Measurements from ENCODE around the gene MYOM3.

Gene MYOM3

GRCh38 chr1:24111996-24112779 is at the start of gene MYOM3:
Gene MYOM3 (minus strand): TSS chr1:24112135. CDS start chr1:24108636, 3,499 bp downstream.
- DNase-seq = peak; percentile 32 to 43

DNA sequence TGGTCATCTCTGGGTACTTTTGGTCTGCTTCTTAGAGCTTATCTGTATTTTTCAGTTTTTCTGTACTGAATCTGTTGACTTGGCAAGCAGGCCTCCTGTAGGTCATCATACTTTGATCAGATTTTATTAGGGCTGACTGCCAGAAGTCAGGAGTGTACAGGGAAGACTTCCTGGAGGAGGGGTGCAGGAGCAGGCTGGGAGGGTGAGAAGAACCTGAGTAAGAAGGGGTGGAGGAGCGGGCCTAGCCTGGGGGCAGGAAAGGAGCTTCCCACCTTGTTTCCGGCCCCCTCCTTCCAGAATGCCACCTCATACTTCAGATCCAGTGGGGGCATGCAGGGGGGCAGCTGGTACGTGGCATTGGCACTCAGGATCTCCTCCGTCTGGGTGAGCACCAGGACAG is 49.3 kb upstream of the MYOM3 start:
- no peak for DNase-seq

DNA sequence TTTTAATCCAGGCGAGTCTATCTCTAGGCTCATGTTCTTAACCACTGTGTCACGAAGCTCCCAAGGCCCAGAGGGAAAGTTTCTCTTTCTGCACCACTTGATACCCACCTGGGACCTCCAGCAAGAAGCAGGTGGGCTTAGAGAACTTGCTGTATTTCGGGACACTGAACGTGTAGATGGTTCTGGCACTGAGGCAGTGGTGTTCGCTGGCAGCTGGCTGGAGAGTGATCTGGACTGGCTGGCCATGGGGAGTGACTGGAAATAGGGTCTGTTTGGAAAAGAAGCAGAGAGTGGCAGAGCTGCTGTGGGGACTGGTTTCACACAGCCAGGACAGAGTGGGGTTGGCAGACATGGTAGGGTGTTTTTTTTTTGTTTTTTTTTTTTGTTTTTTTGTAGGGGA is 47.4 kb upstream of the MYOM3 start:
- DNase-seq = no peak

GRCh38 chr1:24157918-24158481 is 46.1 kb upstream of the MYOM3 start:
- no peak for DNase-seq

DNA sequence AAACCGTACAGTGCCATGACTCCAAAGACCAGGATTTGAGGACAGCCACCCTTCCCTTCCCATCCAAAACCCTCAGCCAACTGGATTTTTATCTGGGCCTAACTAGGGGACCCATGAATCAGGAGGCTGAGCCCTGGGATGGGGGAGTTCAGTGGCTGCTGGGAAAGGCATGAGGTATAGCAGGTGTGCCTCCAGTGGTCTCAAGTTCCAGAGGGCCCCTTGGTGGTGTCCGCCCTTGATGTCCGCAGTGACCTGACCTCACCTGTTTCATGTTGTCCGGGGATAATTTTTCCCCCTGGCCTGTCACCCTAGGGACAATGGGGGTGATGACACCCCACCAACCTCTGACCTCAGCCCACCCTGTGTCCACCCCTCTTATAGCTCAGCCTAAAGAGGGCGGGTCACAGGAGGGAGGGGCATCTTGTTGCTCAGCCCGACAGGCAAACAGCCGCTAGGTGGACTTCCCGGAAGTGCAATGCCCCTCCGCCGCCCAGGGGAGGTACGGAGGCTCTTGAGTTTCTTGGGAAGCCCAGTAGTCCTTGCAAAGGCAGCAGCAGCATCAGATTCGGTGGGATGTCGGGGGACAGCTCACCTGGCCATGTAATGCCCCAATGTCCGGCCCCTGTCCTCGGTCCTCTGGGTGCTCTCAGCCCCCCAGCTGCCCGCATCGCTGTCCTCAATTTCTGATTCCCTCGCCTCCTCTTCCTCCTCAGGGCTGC is 44.8 kb upstream of the MYOM3 start:
- DNase-seq = no peak

GRCh38 chr1:24155011-24155782 is 43.3 kb upstream of the MYOM3 start:
- no peak for DNase-seq

- no peak for DNase-seq
Measured at GRCh38 chr1:24154215-24154614, 42.3 kb upstream of the MYOM3 start.

DNA sequence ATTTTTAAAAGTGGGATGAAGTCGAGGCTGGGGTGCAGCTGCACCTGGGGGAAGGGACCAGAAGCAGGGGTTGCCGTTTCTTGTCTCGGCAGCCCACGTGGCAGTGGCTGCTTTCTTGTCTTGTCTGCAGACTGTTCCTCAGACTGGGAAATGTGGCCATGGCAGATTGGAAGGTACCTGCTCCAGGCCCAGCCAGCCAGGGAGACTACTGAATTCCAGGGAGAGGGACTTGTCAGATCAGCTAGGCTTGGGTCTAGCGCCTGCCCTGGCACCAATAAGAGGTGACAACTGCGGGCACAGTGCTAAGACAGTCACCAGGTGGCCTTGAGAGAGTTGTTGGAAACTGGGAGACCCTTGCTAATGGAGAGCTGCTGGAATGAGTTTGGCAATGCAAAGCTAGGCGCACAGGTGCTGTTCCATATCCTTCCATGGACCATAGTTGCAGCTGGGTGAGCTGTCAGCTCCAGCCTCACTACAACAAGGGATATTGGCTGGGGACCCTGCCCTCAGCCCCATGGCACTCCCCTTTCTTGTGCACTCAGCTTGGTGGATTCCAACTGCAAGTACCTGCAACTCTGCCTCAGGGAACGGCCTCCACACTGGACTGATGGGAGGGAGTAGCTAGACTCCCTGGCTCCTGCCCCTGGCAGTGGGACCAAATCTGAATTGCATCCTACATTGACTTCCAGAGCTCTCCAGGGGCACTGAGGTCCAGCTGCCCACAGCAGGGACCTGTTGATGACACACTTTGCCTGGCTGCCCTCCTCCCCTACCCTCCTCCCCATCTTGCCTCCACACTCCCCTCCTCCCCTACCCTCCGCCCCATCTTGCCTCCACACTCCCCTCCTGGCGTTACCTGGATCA is 40.9 kb upstream of the MYOM3 start:
- DNase-seq = no peak

- DNase-seq = no peak
Measured at GRCh38 chr1:24151175-24151533, 39.2 kb upstream of the MYOM3 start.

GRCh38 chr1:24150234-24151174 is 38.6 kb upstream of the MYOM3 start:
- peak; percentile 82 to 85 for DNase-seq

- peak in 1 of 2 donors; percentile 27 for DNase-seq
Measured at GRCh38 chr1:24149866-24150233, 37.9 kb upstream of the MYOM3 start.

DNA sequence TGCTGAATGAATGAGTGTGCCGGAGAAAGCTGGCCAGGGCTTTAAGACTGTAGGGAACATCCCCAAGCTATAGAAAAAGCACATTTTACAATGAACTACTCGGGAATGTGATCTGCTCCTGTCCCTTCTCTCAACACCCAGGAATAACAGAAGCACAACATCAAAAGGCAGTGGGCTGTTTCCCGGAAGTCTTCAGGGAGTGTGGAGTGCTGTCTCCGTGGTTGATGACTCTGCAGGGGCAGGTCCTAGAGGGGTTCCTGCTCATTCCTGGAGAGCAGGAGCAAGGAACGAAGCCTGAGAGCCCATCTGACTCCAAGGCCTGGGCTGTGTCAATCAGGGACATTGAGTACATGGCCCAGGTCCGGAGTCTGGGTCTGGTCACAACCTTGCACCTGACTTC is 35.9 kb upstream of the MYOM3 start:
- DNase-seq = no peak

GRCh38 chr1:24147194-24147593 is 35.3 kb upstream of the MYOM3 start:
- no peak for DNase-seq

GRCh38 chr1:24142546-24143534 is 30.9 kb upstream of the MYOM3 start, which contains the start of gene IL22RA1:
Gene IL22RA1 (minus strand): TSS chr1:24143140. CDS start chr1:24143082, 58 bp downstream.
- no peak for DNase-seq

- DNase-seq = no peak
Measured at GRCh38 chr1:24141311-24141997, 29.5 kb upstream of the MYOM3 start.

DNA sequence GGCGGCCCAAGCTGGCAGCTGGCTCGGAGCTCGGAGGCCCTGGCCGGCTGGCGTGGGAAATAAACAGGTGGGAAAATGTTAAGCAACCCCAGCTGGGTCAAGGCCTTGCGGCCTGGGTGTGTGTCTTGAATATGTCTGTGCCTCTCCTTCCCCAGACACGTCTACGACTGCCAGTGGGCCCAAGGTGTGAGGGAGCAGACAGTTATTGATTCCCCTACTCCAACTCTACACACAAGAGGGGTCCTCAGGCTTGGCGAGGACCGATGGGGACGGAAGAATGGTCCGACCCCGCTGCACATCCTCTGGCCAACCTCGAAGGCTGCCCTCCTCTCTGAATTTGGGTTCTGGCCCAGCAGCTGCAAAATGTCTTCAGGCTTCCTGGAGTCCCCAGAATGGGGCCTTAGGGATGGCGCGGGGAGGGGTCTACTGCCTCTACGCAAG is 28.8 kb upstream of the MYOM3 start:
- DNase-seq = no peak

- DNase-seq = no peak
Measured at GRCh38 chr1:24139841-24140425, 28.0 kb upstream of the MYOM3 start.

DNA sequence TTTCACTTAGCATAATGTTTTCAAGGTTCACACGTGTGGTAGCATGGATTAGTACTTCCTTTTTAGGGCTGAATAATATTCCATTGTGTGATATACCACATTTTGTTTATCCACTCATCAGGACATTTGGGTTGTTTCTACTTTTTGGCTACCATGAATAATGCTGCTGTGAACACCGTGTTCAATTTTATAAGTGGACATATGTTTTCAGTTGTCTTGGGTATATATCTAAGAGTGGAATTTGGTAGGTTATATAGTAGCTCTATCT is 27.2 kb upstream of the MYOM3 start:
- DNase-seq = no peak
